ENCODE data around the gene RIPK4. TPM values are rescaled to one million over a fixed set of nuclear protein-coding genes. Genes with fewer than 3 reads are reported as not detected.

The RIPK4 gene
- total RNA-seq, 1 experiment from 2014 or later = 20.1 TPM

DNA sequence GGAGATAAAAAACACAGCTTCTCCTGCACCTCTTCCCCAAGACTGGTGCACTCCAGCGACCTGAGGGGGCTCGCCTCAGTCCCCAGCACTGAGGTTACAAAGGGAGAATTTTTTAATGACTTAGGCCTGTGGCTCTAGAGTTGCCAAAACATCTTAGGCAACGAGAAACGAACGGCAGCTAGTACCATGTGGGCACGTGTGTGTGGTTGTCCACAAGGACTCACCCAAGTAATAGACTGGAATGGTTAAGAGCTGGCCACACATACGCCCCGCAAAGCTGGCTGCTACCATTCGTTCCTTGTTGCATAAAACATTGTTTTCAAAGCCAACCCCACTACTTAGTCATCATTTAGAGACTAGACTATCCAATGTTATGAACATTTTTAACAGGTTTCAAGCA lies 26.9 kb downstream of the RIPK4 start (continued):
- TF ChIP-seq NR3C1 (CRISPR knock-in tag; conservative IDR thresholded peaks at IDR 0.05; ENCODE audit: low read depth) (no peak), GRHL2 (CRISPR knock-in tag; IDR thresholded peaks at IDR 0.05; ENCODE audit: insufficient replicate concordance, severe bottlenecking) (no peak)

DNA sequence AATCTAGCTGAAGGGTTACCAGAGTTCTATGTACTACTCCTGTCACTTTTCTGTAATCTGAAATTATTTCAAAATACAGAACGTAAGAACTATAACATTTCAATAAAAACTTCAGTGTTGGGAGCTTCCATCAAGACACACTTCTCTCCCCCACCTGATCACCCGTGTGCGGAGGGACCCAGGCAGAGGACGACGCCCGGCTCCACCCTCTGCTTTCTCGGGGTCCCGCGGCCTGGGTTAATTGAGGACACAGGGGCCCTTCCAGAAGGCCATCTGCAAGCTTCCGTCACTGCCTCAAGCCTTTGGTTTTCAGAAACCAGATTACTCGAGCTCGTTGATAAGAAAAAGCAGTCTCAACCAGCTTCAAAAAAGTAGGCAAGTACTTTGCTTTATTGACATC lies 27.8 kb downstream of the RIPK4 start:
- H3K36me3 Mint-ChIP-seq = peaks cover 60% of the 10 kb centered on the region
- no peak overlapping the region for H3K4me3 Mint-ChIP-seq
- H3K27me3 Mint-ChIP-seq (ENCODE audit: low read depth) = peaks cover 5% of the 10 kb centered on the region; the same call in 1 of the 2 replicates
- ChIA-PET CTCF (interaction anchor here (0.6 to 2.9 kb wide), 2 partner anchors 127 to 172 kb away, joined by 3 to 13 read pairs; no protein-coding TSS in a partner anchor), POLR2A (no interaction called here)
- ATAC-seq (no peak), DNase-seq (ENCODE audit: low spot score) (no peak)
- TF ChIP-seq, protein P1, sequence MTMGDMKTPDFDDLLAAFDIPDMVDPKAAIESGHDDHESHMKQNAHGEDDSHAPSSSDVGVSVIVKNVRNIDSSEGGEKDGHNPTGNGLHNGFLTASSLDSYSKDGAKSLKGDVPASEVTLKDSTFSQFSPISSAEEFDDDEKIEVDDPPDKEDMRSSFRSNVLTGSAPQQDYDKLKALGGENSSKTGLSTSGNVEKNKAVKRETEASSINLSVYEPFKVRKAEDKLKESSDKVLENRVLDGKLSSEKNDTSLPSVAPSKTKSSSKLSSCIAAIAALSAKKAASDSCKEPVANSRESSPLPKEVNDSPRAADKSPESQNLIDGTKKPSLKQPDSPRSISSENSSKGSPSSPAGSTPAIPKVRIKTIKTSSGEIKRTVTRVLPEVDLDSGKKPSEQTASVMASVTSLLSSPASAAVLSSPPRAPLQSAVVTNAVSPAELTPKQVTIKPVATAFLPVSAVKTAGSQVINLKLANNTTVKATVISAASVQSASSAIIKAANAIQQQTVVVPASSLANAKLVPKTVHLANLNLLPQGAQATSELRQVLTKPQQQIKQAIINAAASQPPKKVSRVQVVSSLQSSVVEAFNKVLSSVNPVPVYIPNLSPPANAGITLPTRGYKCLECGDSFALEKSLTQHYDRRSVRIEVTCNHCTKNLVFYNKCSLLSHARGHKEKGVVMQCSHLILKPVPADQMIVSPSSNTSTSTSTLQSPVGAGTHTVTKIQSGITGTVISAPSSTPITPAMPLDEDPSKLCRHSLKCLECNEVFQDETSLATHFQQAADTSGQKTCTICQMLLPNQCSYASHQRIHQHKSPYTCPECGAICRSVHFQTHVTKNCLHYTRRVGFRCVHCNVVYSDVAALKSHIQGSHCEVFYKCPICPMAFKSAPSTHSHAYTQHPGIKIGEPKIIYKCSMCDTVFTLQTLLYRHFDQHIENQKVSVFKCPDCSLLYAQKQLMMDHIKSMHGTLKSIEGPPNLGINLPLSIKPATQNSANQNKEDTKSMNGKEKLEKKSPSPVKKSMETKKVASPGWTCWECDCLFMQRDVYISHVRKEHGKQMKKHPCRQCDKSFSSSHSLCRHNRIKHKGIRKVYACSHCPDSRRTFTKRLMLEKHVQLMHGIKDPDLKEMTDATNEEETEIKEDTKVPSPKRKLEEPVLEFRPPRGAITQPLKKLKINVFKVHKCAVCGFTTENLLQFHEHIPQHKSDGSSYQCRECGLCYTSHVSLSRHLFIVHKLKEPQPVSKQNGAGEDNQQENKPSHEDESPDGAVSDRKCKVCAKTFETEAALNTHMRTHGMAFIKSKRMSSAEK (CRISPR knock-in tag; IDR thresholded peaks at IDR 0.05; ENCODE audit: borderline replicate concordance) = no peak
- TF ChIP-seq SMAD3 (CRISPR knock-in tag; IDR thresholded peaks at IDR 0.05; ENCODE audit: borderline replicate concordance) = no peak
- no peak for TF ChIP-seq SP1 (CRISPR knock-in tag; conservative IDR thresholded peaks at IDR 0.05)
- no peak overlapping the region for H3K27ac Mint-ChIP-seq
- no peaks in the 10 kb centered on the region for H3K4me1 Mint-ChIP-seq
- H3K9me3 Mint-ChIP-seq = peaks cover 53% of the 10 kb centered on the region

DNA sequence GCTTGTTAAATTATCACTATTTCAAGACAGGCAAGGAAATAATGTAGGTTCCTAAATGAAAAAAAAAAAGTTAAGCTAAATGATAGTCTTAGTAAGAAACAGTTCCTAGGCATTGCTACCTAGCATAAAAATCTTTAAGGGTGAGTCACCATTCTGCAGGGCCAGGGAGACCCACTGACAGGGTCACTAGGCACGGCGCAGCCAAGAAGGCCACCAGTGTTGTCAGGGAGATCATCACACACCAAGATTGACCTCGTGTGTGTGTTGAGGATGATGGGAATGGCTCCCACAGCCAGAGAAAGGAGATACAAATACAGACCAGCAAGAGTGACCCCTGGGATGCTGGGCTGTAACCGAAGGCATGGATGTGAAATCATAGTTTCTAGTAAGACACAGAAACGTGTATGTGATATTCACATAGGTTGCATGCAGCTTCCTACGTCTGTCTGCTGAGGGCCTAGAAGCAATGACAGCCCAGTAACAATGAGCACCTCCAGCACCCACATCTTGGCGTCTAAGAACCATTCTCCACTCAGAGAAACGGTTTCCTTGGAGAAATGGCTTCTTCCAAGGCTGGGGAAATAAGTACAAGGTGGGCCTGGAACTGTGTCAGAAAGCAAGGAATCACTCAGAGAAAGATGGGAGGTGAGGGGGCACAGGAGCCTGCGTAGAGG lies 29.1 kb downstream of the RIPK4 start:
- CTCF ChIA-PET = interaction anchor here (2.9 kb wide), 1 partner anchor 126 kb away, joined by 13 read pairs; no protein-coding TSS in a partner anchor
- Mint-ChIP-seq H3K4me1 (no peaks in the 10 kb centered on the region), H3K27ac (no peak overlapping the region), H3K9me3 (peaks cover 56% of the 10 kb centered on the region), H3K4me3 (no peak overlapping the region), H3K27me3 (ENCODE audit: low read depth) (peaks cover 7% of the 10 kb centered on the region; the same call in 1 of the 2 replicates), H3K36me3 (peaks cover 53% of the 10 kb centered on the region)
- ATAC-seq (no peak), DNase-seq (ENCODE audit: low spot score) (no peak)
- POLR2A ChIA-PET = interaction anchor here (1.0 kb wide), 1 partner anchor 14 kb away, joined by 4 read pairs; no protein-coding TSS in a partner anchor
- TF ChIP-seq, protein P2, sequence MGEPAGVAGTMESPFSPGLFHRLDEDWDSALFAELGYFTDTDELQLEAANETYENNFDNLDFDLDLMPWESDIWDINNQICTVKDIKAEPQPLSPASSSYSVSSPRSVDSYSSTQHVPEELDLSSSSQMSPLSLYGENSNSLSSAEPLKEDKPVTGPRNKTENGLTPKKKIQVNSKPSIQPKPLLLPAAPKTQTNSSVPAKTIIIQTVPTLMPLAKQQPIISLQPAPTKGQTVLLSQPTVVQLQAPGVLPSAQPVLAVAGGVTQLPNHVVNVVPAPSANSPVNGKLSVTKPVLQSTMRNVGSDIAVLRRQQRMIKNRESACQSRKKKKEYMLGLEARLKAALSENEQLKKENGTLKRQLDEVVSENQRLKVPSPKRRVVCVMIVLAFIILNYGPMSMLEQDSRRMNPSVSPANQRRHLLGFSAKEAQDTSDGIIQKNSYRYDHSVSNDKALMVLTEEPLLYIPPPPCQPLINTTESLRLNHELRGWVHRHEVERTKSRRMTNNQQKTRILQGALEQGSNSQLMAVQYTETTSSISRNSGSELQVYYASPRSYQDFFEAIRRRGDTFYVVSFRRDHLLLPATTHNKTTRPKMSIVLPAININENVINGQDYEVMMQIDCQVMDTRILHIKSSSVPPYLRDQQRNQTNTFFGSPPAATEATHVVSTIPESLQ (CRISPR knock-in tag; IDR thresholded peaks at IDR 0.05) = no peak
- TF ChIP-seq, protein P3, sequence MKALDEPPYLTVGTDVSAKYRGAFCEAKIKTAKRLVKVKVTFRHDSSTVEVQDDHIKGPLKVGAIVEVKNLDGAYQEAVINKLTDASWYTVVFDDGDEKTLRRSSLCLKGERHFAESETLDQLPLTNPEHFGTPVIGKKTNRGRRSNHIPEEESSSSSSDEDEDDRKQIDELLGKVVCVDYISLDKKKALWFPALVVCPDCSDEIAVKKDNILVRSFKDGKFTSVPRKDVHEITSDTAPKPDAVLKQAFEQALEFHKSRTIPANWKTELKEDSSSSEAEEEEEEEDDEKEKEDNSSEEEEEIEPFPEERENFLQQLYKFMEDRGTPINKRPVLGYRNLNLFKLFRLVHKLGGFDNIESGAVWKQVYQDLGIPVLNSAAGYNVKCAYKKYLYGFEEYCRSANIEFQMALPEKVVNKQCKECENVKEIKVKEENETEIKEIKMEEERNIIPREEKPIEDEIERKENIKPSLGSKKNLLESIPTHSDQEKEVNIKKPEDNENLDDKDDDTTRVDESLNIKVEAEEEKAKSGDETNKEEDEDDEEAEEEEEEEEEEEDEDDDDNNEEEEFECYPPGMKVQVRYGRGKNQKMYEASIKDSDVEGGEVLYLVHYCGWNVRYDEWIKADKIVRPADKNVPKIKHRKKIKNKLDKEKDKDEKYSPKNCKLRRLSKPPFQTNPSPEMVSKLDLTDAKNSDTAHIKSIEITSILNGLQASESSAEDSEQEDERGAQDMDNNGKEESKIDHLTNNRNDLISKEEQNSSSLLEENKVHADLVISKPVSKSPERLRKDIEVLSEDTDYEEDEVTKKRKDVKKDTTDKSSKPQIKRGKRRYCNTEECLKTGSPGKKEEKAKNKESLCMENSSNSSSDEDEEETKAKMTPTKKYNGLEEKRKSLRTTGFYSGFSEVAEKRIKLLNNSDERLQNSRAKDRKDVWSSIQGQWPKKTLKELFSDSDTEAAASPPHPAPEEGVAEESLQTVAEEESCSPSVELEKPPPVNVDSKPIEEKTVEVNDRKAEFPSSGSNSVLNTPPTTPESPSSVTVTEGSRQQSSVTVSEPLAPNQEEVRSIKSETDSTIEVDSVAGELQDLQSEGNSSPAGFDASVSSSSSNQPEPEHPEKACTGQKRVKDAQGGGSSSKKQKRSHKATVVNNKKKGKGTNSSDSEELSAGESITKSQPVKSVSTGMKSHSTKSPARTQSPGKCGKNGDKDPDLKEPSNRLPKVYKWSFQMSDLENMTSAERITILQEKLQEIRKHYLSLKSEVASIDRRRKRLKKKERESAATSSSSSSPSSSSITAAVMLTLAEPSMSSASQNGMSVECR (CRISPR knock-in tag; IDR thresholded peaks at IDR 0.05; ENCODE audit: borderline replicate concordance) = no peak
- TF ChIP-seq OVOL2 (CRISPR knock-in tag; IDR thresholded peaks at IDR 0.05; ENCODE audit: borderline replicate concordance) (no peak), SOX15 (CRISPR knock-in tag; IDR thresholded peaks at IDR 0.05) (no peak)
- TF ChIP-seq, protein P1 (CRISPR knock-in tag; IDR thresholded peaks at IDR 0.05; ENCODE audit: borderline replicate concordance) = no peak
- TF ChIP-seq, protein P4, sequence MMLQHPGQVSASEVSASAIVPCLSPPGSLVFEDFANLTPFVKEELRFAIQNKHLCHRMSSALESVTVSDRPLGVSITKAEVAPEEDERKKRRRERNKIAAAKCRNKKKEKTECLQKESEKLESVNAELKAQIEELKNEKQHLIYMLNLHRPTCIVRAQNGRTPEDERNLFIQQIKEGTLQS (CRISPR knock-in tag; conservative IDR thresholded peaks at IDR 0.05) = no peak
- TF ChIP-seq, protein P5, sequence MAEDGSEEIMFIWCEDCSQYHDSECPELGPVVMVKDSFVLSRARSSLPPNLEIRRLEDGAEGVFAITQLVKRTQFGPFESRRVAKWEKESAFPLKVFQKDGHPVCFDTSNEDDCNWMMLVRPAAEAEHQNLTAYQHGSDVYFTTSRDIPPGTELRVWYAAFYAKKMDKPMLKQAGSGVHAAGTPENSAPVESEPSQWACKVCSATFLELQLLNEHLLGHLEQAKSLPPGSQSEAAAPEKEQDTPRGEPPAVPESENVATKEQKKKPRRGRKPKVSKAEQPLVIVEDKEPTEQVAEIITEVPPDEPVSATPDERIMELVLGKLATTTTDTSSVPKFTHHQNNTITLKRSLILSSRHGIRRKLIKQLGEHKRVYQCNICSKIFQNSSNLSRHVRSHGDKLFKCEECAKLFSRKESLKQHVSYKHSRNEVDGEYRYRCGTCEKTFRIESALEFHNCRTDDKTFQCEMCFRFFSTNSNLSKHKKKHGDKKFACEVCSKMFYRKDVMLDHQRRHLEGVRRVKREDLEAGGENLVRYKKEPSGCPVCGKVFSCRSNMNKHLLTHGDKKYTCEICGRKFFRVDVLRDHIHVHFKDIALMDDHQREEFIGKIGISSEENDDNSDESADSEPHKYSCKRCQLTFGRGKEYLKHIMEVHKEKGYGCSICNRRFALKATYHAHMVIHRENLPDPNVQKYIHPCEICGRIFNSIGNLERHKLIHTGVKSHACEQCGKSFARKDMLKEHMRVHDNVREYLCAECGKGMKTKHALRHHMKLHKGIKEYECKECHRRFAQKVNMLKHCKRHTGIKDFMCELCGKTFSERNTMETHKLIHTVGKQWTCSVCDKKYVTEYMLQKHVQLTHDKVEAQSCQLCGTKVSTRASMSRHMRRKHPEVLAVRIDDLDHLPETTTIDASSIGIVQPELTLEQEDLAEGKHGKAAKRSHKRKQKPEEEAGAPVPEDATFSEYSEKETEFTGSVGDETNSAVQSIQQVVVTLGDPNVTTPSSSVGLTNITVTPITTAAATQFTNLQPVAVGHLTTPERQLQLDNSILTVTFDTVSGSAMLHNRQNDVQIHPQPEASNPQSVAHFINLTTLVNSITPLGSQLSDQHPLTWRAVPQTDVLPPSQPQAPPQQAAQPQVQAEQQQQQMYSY (CRISPR knock-in tag; IDR thresholded peaks at IDR 0.05) = no peak
